ENCODE measurements around the gene LIMS1. TPM values are rescaled to one million over a fixed set of nuclear protein-coding genes. Genes with fewer than 3 reads are reported as not detected.

The LIMS1 gene
- total and polyA plus RNA-seq, 2 experiments from 2014 or later: 28.6 to 36.9 TPM

- TF ChIP-seq ETS1 (IDR thresholded peaks at IDR 0.05): no peak
- TF ChIP-seq JUNB (IDR thresholded peaks at IDR 0.05; ENCODE audit: unreplicated experiment): no peak
- no peak for TF ChIP-seq STAT1 (IDR thresholded peaks at IDR 0.05; ENCODE audit: unreplicated experiment)
- TF ChIP-seq ZNF114 (CRISPR knock-in tag; IDR thresholded peaks at IDR 0.05): no peak
- no peak for TF ChIP-seq POLR2AphosphoS5 (IDR thresholded peaks at IDR 0.05; ENCODE audit: low read depth)
- no peak for TF ChIP-seq REST (IDR thresholded peaks at IDR 0.05; ENCODE audit: unreplicated experiment)
- TF ChIP-seq CREB1 (CRISPR knock-in tag; IDR thresholded peaks at IDR 0.05; ENCODE audit: low read depth): no peak
- TF ChIP-seq CTCF (conservative IDR thresholded peaks at IDR 0.05; ENCODE audit: low read depth in 2 of 2): no peak
These were observed 82.0 kb downstream of the LIMS1 start (continued) for GRCh38 chr2:108616318-108616717.

- H3K4me3 Mint-ChIP-seq: no peak overlapping the region
- no peak overlapping the region for H3K27ac Mint-ChIP-seq
- TF ChIP-seq CTCF (conservative IDR thresholded peaks at IDR 0.05; ENCODE audit: low read depth in 2 of 2) (no peak), ZNF114 (CRISPR knock-in tag; IDR thresholded peaks at IDR 0.05) (no peak), STAT1 (IDR thresholded peaks at IDR 0.05; ENCODE audit: unreplicated experiment) (no peak), ETS1 (IDR thresholded peaks at IDR 0.05) (no peak)
- H3K4me1 Mint-ChIP-seq: peaks cover 46% of the 10 kb centered on the region
- H3F3A ChIP-seq (replicated peaks; ENCODE audit: low read depth): no peaks in the 10 kb centered on the region
- no peaks in the 10 kb centered on the region for H3K9me3 Mint-ChIP-seq
- H3K27ac ChIP-seq (ENCODE audit: low read depth): no peak overlapping the region
- peaks cover 5% of the 10 kb centered on the region; the same call in 1 of the 2 replicates for H4K20me1 ChIP-seq (replicated peaks; ENCODE audit: insufficient read depth)
- no peak for DNase-seq (ENCODE audit: low spot score)
- no peak overlapping the region for H2AFZ ChIP-seq
- H3K36me3 Mint-ChIP-seq (ENCODE audit: low read depth): no peaks in the 10 kb centered on the region
- no peak overlapping the region for H3K4me2 ChIP-seq
- ATAC-seq: no peak
- H3K27me3 Mint-ChIP-seq (ENCODE audit: insufficient read depth, low read depth, poor library complexity): peaks cover 7% of the 10 kb centered on the region
- no peaks in the 10 kb centered on the region for H3K9me2 ChIP-seq (ENCODE audit: insufficient read depth)
- H3K36me3 ChIP-seq (ENCODE audit: insufficient read depth): no peaks in the 10 kb centered on the region
- no peak overlapping the region for H3K4me3 ChIP-seq
- peaks cover 11% of the 10 kb centered on the region; the same call in 1 of the 2 replicates for H3K4me1 ChIP-seq (ENCODE audit: insufficient read depth)
- no peaks in the 10 kb centered on the region for H3K27me3 ChIP-seq (ENCODE audit: insufficient read depth)
- H3K79me2 ChIP-seq (replicated peaks; ENCODE audit: insufficient read depth): peaks cover 24% of the 10 kb centered on the region
These were observed 82.5 kb downstream of the LIMS1 start for GRCh38 chr2:108616751-108617161.

Measured in GM23338 (cell line).